Measurements from ENCODE around the gene ARMH3. TPM values are rescaled to one million over a fixed set of nuclear protein-coding genes. Genes with fewer than 3 reads are reported as not detected.
"Not testable (repeated sequence)": the region's sequence is repeated elsewhere in the genome, so short reads cannot be mapped to it uniquely, and the experiment has no call there.

The ARMH3 gene
- total and polyA plus RNA-seq, 7 experiments from 2014 or later, result 19.7 to 34.0 (median 27.6) TPM

- CTCF ChIA-PET, result no interaction called here
- H3K27me3 ChIP-seq (ENCODE audit: control insufficient read depth in 2 of 2, insufficient read depth in 2 of 2, low read length in 2 of 2), result no peaks in the 10 kb centered on the region
- peaks cover 4 to 77% (median 10%) of the 10 kb centered on the region in 3 experiments for H3K36me3 ChIP-seq (ENCODE audit: control insufficient read depth in 2 of 3, insufficient read depth in 3 of 3, low read length in 3 of 3)
- peaks cover 3 to 54% (median 36%) of the 10 kb centered on the region in 5 donors for H3K36me3 Mint-ChIP-seq
- H3K4me1 ChIP-seq (ENCODE audit: control insufficient read depth in 2 of 2, insufficient read depth in 2 of 2, low read length in 2 of 2), result no peaks in the 10 kb centered on the region
- ATAC-seq (no peak), DNase-seq (no peak)
- H3K27ac Mint-ChIP-seq, result peak overlapping the region in 5 of 9 donors; percentile 0 to 41 (median 22)
- intact Hi-C loops (cut with micrococcal nuclease), result no loop called here
- peaks cover 0 to 11% (median 4%) of the 10 kb centered on the region in 7 donors for H3K4me1 Mint-ChIP-seq
- H3K4me3 Mint-ChIP-seq, result no peak overlapping the region
- no peak overlapping the region for H3K4me3 ChIP-seq (ENCODE audit: low read length)
- no peak overlapping the region for H3K27ac ChIP-seq (ENCODE audit: low read depth, low read length)
- no peaks in the 10 kb centered on the region for H3K9me3 Mint-ChIP-seq
- no peaks in the 10 kb centered on the region for H3K9me3 ChIP-seq (ENCODE audit: control insufficient read depth in 2 of 3, low read length in 3 of 3)
- no peaks in the 10 kb centered on the region for H3K27me3 Mint-ChIP-seq
- POLR2A ChIA-PET, result interaction anchor here (0.7 kb wide), 1 partner anchor 136 kb away, joined by 3 read pairs; no protein-coding TSS in a partner anchor
Observed at GRCh38 chr10:101987136-101987535, 68.8 kb downstream of the ARMH3 start.

- H3K9me3 ChIP-seq (ENCODE audit: control insufficient read depth in 2 of 3, low read length in 3 of 3), result no peaks in the 10 kb centered on the region
- no peak for ATAC-seq
- peak overlapping the region in 5 of 9 donors; percentile 0 to 79 (median 41) for H3K27ac Mint-ChIP-seq
- H3K27ac ChIP-seq (ENCODE audit: low read depth, low read length), result no peak overlapping the region
- intact Hi-C loops (cut with micrococcal nuclease), result no loop called here
- H3K4me3 Mint-ChIP-seq, result no peak overlapping the region
- POLR2A ChIA-PET, result no interaction called here
- no peaks in the 10 kb centered on the region for H3K27me3 ChIP-seq (ENCODE audit: control insufficient read depth in 2 of 2, insufficient read depth in 2 of 2, low read length in 2 of 2)
- H3K27me3 Mint-ChIP-seq, result no peaks in the 10 kb centered on the region
- CTCF ChIA-PET, result no interaction called here
- H3K4me1 Mint-ChIP-seq, result peaks cover 0 to 11% (median 4%) of the 10 kb centered on the region in 7 donors
- H3K36me3 ChIP-seq (ENCODE audit: control insufficient read depth in 2 of 3, insufficient read depth in 3 of 3, low read length in 3 of 3), result peaks cover 4 to 73% (median 10%) of the 10 kb centered on the region in 3 experiments
- no peaks in the 10 kb centered on the region for H3K4me1 ChIP-seq (ENCODE audit: control insufficient read depth in 2 of 2, insufficient read depth in 2 of 2, low read length in 2 of 2)
- no peak overlapping the region for H3K4me3 ChIP-seq (ENCODE audit: low read length)
- DNase-seq, result no peak
- H3K9me3 Mint-ChIP-seq, result no peaks in the 10 kb centered on the region
- H3K36me3 Mint-ChIP-seq, result peaks cover 3 to 53% (median 31%) of the 10 kb centered on the region in 5 donors
Observed at GRCh38 chr10:101986624-101986971, 69.4 kb downstream of the ARMH3 start.

GRCh38 chr10:101980677-101981076, 75.3 kb downstream of the ARMH3 start:
- H3K27ac ChIP-seq (ENCODE audit: low read depth, low read length); H3K9me3 ChIP-seq (ENCODE audit: control insufficient read depth in 2 of 3, low read length in 3 of 3); CTCF ChIA-PET; H3K4me1 Mint-ChIP-seq; DNase-seq; ATAC-seq; H3K27me3 ChIP-seq (ENCODE audit: control insufficient read depth in 2 of 2, insufficient read depth in 2 of 2, low read length in 2 of 2); H3K4me3 Mint-ChIP-seq; intact Hi-C loops (cut with micrococcal nuclease); H3K4me1 ChIP-seq (ENCODE audit: control insufficient read depth in 2 of 2, insufficient read depth in 2 of 2, low read length in 2 of 2); POLR2A ChIA-PET; H3K27me3 Mint-ChIP-seq; H3K4me3 ChIP-seq (ENCODE audit: low read length); H3K9me3 Mint-ChIP-seq: not testable (repeated sequence)
- peaks cover 0 to 22% (median 0%) of the 10 kb centered on the region in 3 experiments for H3K36me3 ChIP-seq (ENCODE audit: control insufficient read depth in 2 of 3, insufficient read depth in 3 of 3, low read length in 3 of 3)
- Mint-ChIP-seq H3K27ac (peak overlapping the region in 1 of 9 donors; percentile 28), H3K36me3 (peaks cover 4 to 38% (median 17%) of the 10 kb centered on the region in 5 donors)

GRCh38 chr10:101974091-101974971, 81.6 kb downstream of the ARMH3 start:
- ATAC-seq (no peak), DNase-seq (no peak)
- intact Hi-C loops (cut with micrococcal nuclease), result no loop called here
- ChIA-PET POLR2A (no interaction called here), CTCF (no interaction called here)
- Histone ChIP-seq H3K27me3 (ENCODE audit: control insufficient read depth in 2 of 2, insufficient read depth in 2 of 2, low read length in 2 of 2) (no peaks in the 10 kb centered on the region), H3K9me3 (ENCODE audit: control insufficient read depth in 2 of 3, low read length in 3 of 3) (no peaks in the 10 kb centered on the region), H3K27ac (ENCODE audit: low read depth, low read length) (peak overlapping the region; percentile 11), H3K4me3 (ENCODE audit: low read length) (no peak overlapping the region), H3K36me3 (ENCODE audit: control insufficient read depth in 2 of 3, insufficient read depth in 3 of 3, low read length in 3 of 3) (peaks cover 4 to 27% (median 5%) of the 10 kb centered on the region in 3 experiments), H3K4me1 (ENCODE audit: control insufficient read depth in 2 of 2, insufficient read depth in 2 of 2, low read length in 2 of 2) (peaks cover 9 to 16% of the 10 kb centered on the region in 2 donors)
- Mint-ChIP-seq H3K27me3 (no peaks in the 10 kb centered on the region), H3K9me3 (no peaks in the 10 kb centered on the region), H3K36me3 (peaks cover 20 to 62% (median 31%) of the 10 kb centered on the region in 5 donors), H3K4me1 (peaks cover 20 to 36% (median 28%) of the 10 kb centered on the region in 7 donors), H3K4me3 (peak overlapping the region in 9 of 10 donors; percentile 43 to 88 (median 68)), H3K27ac (peak overlapping the region; percentile 31 to 94 (median 73))

- no peak overlapping the region for H3K4me3 Mint-ChIP-seq
- ChIA-PET POLR2A (no interaction called here), CTCF (no interaction called here)
- no peak overlapping the region for H3K27ac ChIP-seq (ENCODE audit: low read depth, low read length)
- H3K4me3 ChIP-seq (ENCODE audit: low read length), result no peak overlapping the region
- no peaks in the 10 kb centered on the region for H3K27me3 ChIP-seq (ENCODE audit: control insufficient read depth in 2 of 2, insufficient read depth in 2 of 2, low read length in 2 of 2)
- DNase-seq (no peak), ATAC-seq (no peak)
- peaks cover 4 to 29% (median 5%) of the 10 kb centered on the region in 3 experiments for H3K36me3 ChIP-seq (ENCODE audit: control insufficient read depth in 2 of 3, insufficient read depth in 3 of 3, low read length in 3 of 3)
- intact Hi-C loops (cut with micrococcal nuclease), result no loop called here
- H3K36me3 Mint-ChIP-seq, result peaks cover 20 to 72% (median 36%) of the 10 kb centered on the region in 5 donors
- H3K9me3 Mint-ChIP-seq, result no peaks in the 10 kb centered on the region
- peak overlapping the region in 2 of 9 donors; percentile 12 to 73 for H3K27ac Mint-ChIP-seq
- no peaks in the 10 kb centered on the region for H3K9me3 ChIP-seq (ENCODE audit: control insufficient read depth in 2 of 3, low read length in 3 of 3)
- H3K27me3 Mint-ChIP-seq, result no peaks in the 10 kb centered on the region
- H3K4me1 Mint-ChIP-seq, result peaks cover 20 to 51% (median 36%) of the 10 kb centered on the region in 7 donors
- H3K4me1 ChIP-seq (ENCODE audit: control insufficient read depth in 2 of 2, insufficient read depth in 2 of 2, low read length in 2 of 2), result peaks cover 9 to 16% of the 10 kb centered on the region in 2 donors
Observed at GRCh38 chr10:101972761-101973160, 83.2 kb downstream of the ARMH3 start.

GRCh38 chr10:101969412-101969922, 86.5 kb downstream of the ARMH3 start:
- H3K27me3 Mint-ChIP-seq, result no peaks in the 10 kb centered on the region
- ChIA-PET CTCF (no interaction called here), POLR2A (interaction anchor here (1.1 kb wide), 1 partner anchor 11 kb away, joined by 3 read pairs; no protein-coding TSS in a partner anchor)
- peaks cover 22 to 77% (median 39%) of the 10 kb centered on the region in 5 donors for H3K36me3 Mint-ChIP-seq
- H3K4me3 Mint-ChIP-seq, result peak overlapping the region in 3 of 10 donors; percentile 1 to 40 (median 24)
- no peak for ATAC-seq
- Histone ChIP-seq H3K9me3 (ENCODE audit: control insufficient read depth in 2 of 3, low read length in 3 of 3) (no peaks in the 10 kb centered on the region), H3K36me3 (ENCODE audit: control insufficient read depth in 2 of 3, insufficient read depth in 3 of 3, low read length in 3 of 3) (peaks cover 4 to 29% (median 5%) of the 10 kb centered on the region in 3 experiments), H3K4me1 (ENCODE audit: control insufficient read depth in 2 of 2, insufficient read depth in 2 of 2, low read length in 2 of 2) (peaks cover 9 to 16% of the 10 kb centered on the region in 2 donors), H3K27me3 (ENCODE audit: control insufficient read depth in 2 of 2, insufficient read depth in 2 of 2, low read length in 2 of 2) (no peaks in the 10 kb centered on the region), H3K27ac (ENCODE audit: low read depth, low read length) (peak overlapping the region; percentile 14), H3K4me3 (ENCODE audit: low read length) (no peak overlapping the region)
- peaks cover 13 to 45% (median 38%) of the 10 kb centered on the region in 7 donors for H3K4me1 Mint-ChIP-seq
- no peaks in the 10 kb centered on the region for H3K9me3 Mint-ChIP-seq
- intact Hi-C loops (cut with micrococcal nuclease), result no loop called here
- peak overlapping the region in 7 of 9 donors; percentile 11 to 61 (median 32) for H3K27ac Mint-ChIP-seq
- DNase-seq, result no peak
